ENCODE data around the gene CALHM1. TPM values are rescaled to one million over a fixed set of nuclear protein-coding genes. Genes with fewer than 3 reads are reported as not detected.
A peak's percentile ranks its signal among the peaks of the same experiment; 100 is the strongest.
"Not testable (repeated sequence)": the region's sequence is repeated elsewhere in the genome, so short reads cannot be mapped to it uniquely, and the experiment has no call there.

The CALHM1 gene
- polyA plus RNA-seq, 4 donors: 0.06 to 0.12 (median 0.07) TPM

GRCh38 chr10:103440416-103440815 is 18.3 kb downstream of the CALHM1 start:
- DNase-seq (ENCODE audit: low read depth in 4 of 4, low spot score in 2 of 4): no peak

GRCh38 chr10:103439776-103440175 is 18.9 kb downstream of the CALHM1 start:
- DNase-seq (ENCODE audit: low read depth in 4 of 4, low spot score in 2 of 4): no peak

DNA sequence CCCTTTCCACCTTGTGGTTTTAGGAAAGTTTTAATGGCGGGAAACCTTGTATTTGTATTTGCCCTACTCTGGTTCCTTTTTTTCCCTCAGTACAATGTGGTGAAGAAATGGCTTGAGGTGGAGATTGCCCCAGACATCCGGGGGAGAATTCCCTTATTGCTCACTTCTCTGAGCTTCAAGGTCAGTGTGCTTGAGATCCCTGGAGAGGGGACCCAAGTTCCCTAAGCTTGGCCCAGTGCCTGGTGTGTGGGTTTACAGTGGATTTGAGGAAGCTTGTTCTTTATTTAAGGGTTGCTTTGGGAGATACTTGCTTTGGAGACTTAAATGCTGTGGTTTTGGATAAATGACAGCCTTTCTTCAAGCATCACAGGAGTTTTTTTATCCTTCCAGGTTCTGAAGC is 24.8 kb downstream of the CALHM1 start:
- no peak for DNase-seq (ENCODE audit: low read depth in 4 of 4, low spot score in 2 of 4)

GRCh38 chr10:103431902-103432301 is 26.8 kb downstream of the CALHM1 start:
- DNase-seq (ENCODE audit: low read depth in 4 of 4, low spot score in 2 of 4): no peak

- DNase-seq (ENCODE audit: low read depth in 4 of 4, low spot score in 2 of 4): no peak
Observed at GRCh38 chr10:103429647-103430046, 29.1 kb downstream of the CALHM1 start.

DNA sequence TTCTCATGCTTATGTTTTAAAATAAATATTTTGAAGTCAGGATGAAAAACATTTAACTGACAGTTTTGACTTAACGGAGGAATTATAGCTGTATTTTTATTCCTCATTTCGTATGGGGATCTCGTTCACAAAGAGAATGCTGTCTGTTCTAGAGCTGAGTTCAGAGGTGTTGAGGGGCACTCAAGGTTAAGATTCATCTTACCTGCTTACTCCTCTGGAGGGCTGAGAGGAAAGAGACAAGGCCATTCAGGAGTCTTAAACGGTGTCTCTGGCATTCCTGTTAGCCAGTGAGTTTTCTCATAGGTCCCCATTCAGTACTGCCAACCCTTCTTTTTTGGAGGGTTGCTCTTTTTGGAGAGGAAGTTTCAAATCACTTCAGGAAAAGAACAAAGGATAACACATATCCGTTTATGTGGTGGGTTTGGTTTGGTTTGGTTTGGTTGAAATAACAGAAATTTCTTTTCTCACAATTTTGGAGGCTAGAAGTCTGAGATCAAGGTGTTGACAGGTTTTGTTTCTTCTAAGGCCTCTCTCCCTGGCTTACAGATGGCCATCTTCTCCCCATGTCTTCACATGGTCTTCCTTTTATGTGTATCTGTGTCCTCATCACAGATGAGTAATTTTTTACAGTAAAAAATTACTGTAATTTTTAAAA is 29.6 kb downstream of the CALHM1 start:
- no peak for DNase-seq (ENCODE audit: low read depth in 4 of 4, low spot score in 2 of 4)

GRCh38 chr10:103427866-103428265 is 30.8 kb downstream of the CALHM1 start:
- DNase-seq (ENCODE audit: low read depth in 4 of 4, low spot score in 2 of 4): no peak

DNA sequence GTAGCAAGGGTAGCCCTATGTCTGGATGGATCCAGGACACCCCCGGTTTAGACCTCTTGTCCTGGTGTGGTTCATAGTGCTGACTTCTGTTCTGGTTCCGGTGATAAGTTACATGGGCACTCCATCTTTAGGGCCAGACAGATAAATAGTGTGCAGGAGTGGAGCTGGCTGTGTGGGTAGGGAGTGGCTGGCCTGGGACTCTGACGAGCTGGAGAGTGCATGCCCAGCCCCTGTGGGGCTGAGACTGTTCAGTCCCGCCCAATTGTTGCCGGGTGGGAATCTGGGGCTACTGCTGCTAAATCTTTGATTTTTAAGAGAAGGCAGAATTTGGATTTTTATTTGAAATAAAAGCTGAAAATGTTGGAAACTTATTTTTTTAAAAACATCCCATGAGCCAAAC is 35.0 kb downstream of the CALHM1 start:
- DNase-seq (ENCODE audit: low read depth in 4 of 4, low spot score in 2 of 4): no peak

GRCh38 chr10:103419101-103419500 is 39.6 kb downstream of the CALHM1 start:
- DNase-seq (ENCODE audit: low read depth in 4 of 4, low spot score in 2 of 4): no peak

DNA sequence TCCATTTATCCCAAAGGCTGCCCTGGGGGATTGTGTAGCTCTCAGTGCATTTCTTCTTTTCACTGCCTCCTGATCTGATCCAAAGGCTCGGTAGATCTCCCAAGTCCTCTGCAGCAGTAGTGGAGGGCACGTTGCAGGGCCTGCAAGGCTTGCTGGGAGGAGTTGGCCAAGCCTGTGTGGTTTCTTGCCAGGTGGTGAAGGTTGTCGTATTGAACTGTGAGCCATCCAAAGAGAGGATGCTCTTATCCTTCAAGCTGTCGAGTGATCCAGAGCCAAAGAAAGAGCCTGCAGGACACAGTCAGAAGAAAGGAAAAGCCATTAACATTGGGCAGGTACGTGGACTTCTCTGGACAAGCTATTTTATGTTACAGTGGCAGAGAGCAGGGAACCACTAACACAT is 41.1 kb downstream of the CALHM1 start:
- DNase-seq (ENCODE audit: low read depth in 4 of 4, low spot score in 2 of 4): no peak

GRCh38 chr10:103417148-103417469 is 41.6 kb downstream of the CALHM1 start:
- not testable (repeated sequence) for DNase-seq (ENCODE audit: low read depth in 4 of 4, low spot score in 2 of 4)

GRCh38 chr10:103416436-103417147 is 42.1 kb downstream of the CALHM1 start:
- peak; percentile 15 to 58 (median 26) for DNase-seq (ENCODE audit: low read depth in 4 of 4, low spot score in 2 of 4)

DNA sequence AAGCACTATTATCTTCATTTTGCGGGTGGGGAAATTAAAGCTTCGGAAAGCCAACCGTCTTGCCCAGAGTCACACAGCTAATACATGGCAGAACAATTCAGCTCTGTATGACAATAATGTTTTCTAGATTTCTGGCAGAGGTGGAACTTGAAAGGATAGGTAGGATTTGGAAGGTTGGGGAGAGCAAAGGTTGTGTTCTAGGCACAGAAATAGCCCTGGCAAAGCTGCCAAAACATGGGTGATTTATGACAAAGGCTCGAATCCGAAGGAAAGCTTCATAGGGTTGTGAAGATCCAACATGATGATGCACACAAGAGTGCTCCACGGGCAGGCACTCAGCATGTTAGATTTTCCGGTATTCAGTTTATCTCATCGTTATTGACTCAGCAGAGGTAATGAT is 43.1 kb downstream of the CALHM1 start:
- DNase-seq (ENCODE audit: low read depth in 4 of 4, low spot score in 2 of 4): no peak

- DNase-seq (ENCODE audit: low read depth in 4 of 4, low spot score in 2 of 4): no peak
Observed at GRCh38 chr10:103413564-103413963, 45.1 kb downstream of the CALHM1 start.

Other genes with a start within 250 kb of the CALHM1 start
- under 1 TPM in 3 of 4 donors, not detected in 1; 0.08 to 0.13 (median 0.10) TPM for gene RPEL1, start 213.0 kb downstream of the CALHM1 start, polyA plus RNA-seq (ENCODE audit: insufficient read length in 4 of 4)
- gene INA, start 181.8 kb downstream of the CALHM1 start, polyA plus RNA-seq (ENCODE audit: insufficient read length in 4 of 4): 1 to 10 TPM in 1 of 4 donors, under 1 TPM in 3; 0.62 to 1.4 (median 0.66) TPM
- gene PCGF6, start 107.8 kb downstream of the CALHM1 start, polyA plus RNA-seq (ENCODE audit: insufficient read length in 4 of 4): 10 to 100 TPM; 11.8 to 14.9 (median 14.4) TPM
- gene TAF5, start 90.9 kb downstream of the CALHM1 start, polyA plus RNA-seq (ENCODE audit: insufficient read length in 4 of 4): 1 to 10 TPM; 7.8 to 8.1 (median 8.0) TPM
- gene ATP5MK, start 62.4 kb downstream of the CALHM1 start, polyA plus RNA-seq (ENCODE audit: insufficient read length in 4 of 4): 100 to 1,000 TPM; 196 to 267 (median 241) TPM
- 10 to 100 TPM; 31.2 to 40.7 (median 36.3) TPM for gene PDCD11, start 62.3 kb downstream of the CALHM1 start, polyA plus RNA-seq (ENCODE audit: insufficient read length in 4 of 4)
- 10 to 100 TPM; 11.2 to 16.0 (median 15.0) TPM for gene CALHM2, start 6.5 kb downstream of the CALHM1 start, polyA plus RNA-seq (ENCODE audit: insufficient read length in 4 of 4)
- gene CALHM3, start 20.3 kb upstream of the CALHM1 start, polyA plus RNA-seq (ENCODE audit: insufficient read length in 4 of 4): not detected
- gene NEURL1, start 34.8 kb upstream of the CALHM1 start, polyA plus RNA-seq (ENCODE audit: insufficient read length in 4 of 4): 1 to 10 TPM; 1.8 to 2.2 (median 1.9) TPM